ENCODE results near the gene RAVER1.

Gene RAVER1

GRCh38 chr19:10295847-10296591 lies 37.3 kb downstream of the RAVER1 start:
- no peak overlapping the region for H3K27ac ChIP-seq
- peaks cover 19% of the 10 kb centered on the region for H3K4me1 ChIP-seq (ENCODE audit: low read depth, poor library complexity, severe bottlenecking)
- no peak overlapping the region for H3K4me3 ChIP-seq (IDR thresholded peaks at IDR 0.05; ENCODE audit: insufficient read depth, low read depth, low read length)
- no peaks in the 10 kb centered on the region for H4K20me1 ChIP-seq (ENCODE audit: insufficient read depth)
- no peaks in the 10 kb centered on the region for H3K79me2 ChIP-seq (ENCODE audit: insufficient read depth, low read depth)
- no peaks in the 10 kb centered on the region for H3K36me3 ChIP-seq (ENCODE audit: insufficient read depth)
- peak overlapping the region; percentile 93 for H2AFZ ChIP-seq (ENCODE audit: low read depth)
- peaks cover 12% of the 10 kb centered on the region; the same call in 1 of the 2 replicates for H3K27me3 ChIP-seq (ENCODE audit: insufficient read depth, low read depth)
- H3K4me2 ChIP-seq = peak overlapping the region; percentile 77
- H3K9ac ChIP-seq = no peak overlapping the region
- TF ChIP-seq CTCF (conservative IDR thresholded peaks at IDR 0.05; ENCODE audit: low read depth, low read length) = no peak

- H3K4me3 ChIP-seq (IDR thresholded peaks at IDR 0.05; ENCODE audit: insufficient read depth, low read depth, low read length) = no peak overlapping the region
- H3K4me1 ChIP-seq (ENCODE audit: low read depth, poor library complexity, severe bottlenecking) = peaks cover 26% of the 10 kb centered on the region
- H3K9ac ChIP-seq = no peak overlapping the region
- no peak overlapping the region for H3K27ac ChIP-seq
- H3K4me2 ChIP-seq = peak overlapping the region; percentile 77
- H3K79me2 ChIP-seq (ENCODE audit: insufficient read depth, low read depth) = no peaks in the 10 kb centered on the region
- TF ChIP-seq CTCF (conservative IDR thresholded peaks at IDR 0.05; ENCODE audit: low read depth, low read length) = no peak
- H3K27me3 ChIP-seq (ENCODE audit: insufficient read depth, low read depth) = peaks cover 18% of the 10 kb centered on the region
- H4K20me1 ChIP-seq (ENCODE audit: insufficient read depth) = no peaks in the 10 kb centered on the region
- H3K36me3 ChIP-seq (ENCODE audit: insufficient read depth) = no peaks in the 10 kb centered on the region
- H2AFZ ChIP-seq (ENCODE audit: low read depth) = peak overlapping the region; percentile 93
These were observed 38.0 kb downstream of the RAVER1 start for GRCh38 chr19:10295305-10295846.

- no peak overlapping the region for H3K4me3 ChIP-seq (IDR thresholded peaks at IDR 0.05; ENCODE audit: insufficient read depth, low read depth, low read length)
- H3K9ac ChIP-seq = no peak overlapping the region
- H3K36me3 ChIP-seq (ENCODE audit: insufficient read depth) = no peaks in the 10 kb centered on the region
- H3K27me3 ChIP-seq (ENCODE audit: insufficient read depth, low read depth) = peaks cover 26% of the 10 kb centered on the region
- no peak overlapping the region for H2AFZ ChIP-seq (ENCODE audit: low read depth)
- no peak overlapping the region for H3K4me2 ChIP-seq
- TF ChIP-seq CTCF (conservative IDR thresholded peaks at IDR 0.05; ENCODE audit: low read depth, low read length) = no peak
- H3K4me1 ChIP-seq (ENCODE audit: low read depth, poor library complexity, severe bottlenecking) = peaks cover 28% of the 10 kb centered on the region
- H3K27ac ChIP-seq = no peak overlapping the region
- no peaks in the 10 kb centered on the region for H4K20me1 ChIP-seq (ENCODE audit: insufficient read depth)
- H3K79me2 ChIP-seq (ENCODE audit: insufficient read depth, low read depth) = no peaks in the 10 kb centered on the region
These were observed 39.0 kb downstream of the RAVER1 start for GRCh38 chr19:10294368-10294697.

- H2AFZ ChIP-seq (ENCODE audit: low read depth) = no peak overlapping the region
- H3K36me3 ChIP-seq (ENCODE audit: insufficient read depth) = no peaks in the 10 kb centered on the region
- H3K27me3 ChIP-seq (ENCODE audit: insufficient read depth, low read depth) = peaks cover 26% of the 10 kb centered on the region
- no peaks in the 10 kb centered on the region for H3K79me2 ChIP-seq (ENCODE audit: insufficient read depth, low read depth)
- H3K4me3 ChIP-seq (IDR thresholded peaks at IDR 0.05; ENCODE audit: insufficient read depth, low read depth, low read length) = no peak overlapping the region
- H4K20me1 ChIP-seq (ENCODE audit: insufficient read depth) = no peaks in the 10 kb centered on the region
- H3K4me2 ChIP-seq = no peak overlapping the region
- no peak overlapping the region for H3K27ac ChIP-seq
- TF ChIP-seq CTCF (conservative IDR thresholded peaks at IDR 0.05; ENCODE audit: low read depth, low read length) = no peak
- no peak overlapping the region for H3K9ac ChIP-seq
- H3K4me1 ChIP-seq (ENCODE audit: low read depth, poor library complexity, severe bottlenecking) = peaks cover 28% of the 10 kb centered on the region
These were observed 39.5 kb downstream of the RAVER1 start for GRCh38 chr19:10293637-10294367.

Data from KMS-11 (cell line).